Urinary bladder (tissue), 4 donors: ENCODE results near the gene WDFY4. TPM values are rescaled to one million over a fixed set of nuclear protein-coding genes. Genes with fewer than 3 reads are reported as not detected.
"Not testable (repeated sequence)": the region's sequence is repeated elsewhere in the genome, so short reads cannot be mapped to it uniquely, and the experiment has no call there.

Experiments used
- DNase-seq: peaks from one replicate; pipeline ENCODE4 v3.0.0-alpha.2; 2015; ENCODE audit errors: extremely low spot score
- H3K27ac ChIP-seq: one replicate; pipeline ENCODE4 v1.5.1; 2013; ENCODE audit warnings: low read depth, mild to moderate bottlenecking, moderate library complexity
- H3K36me3 ChIP-seq: one replicate; pipeline ENCODE4 v1.6.1; 2013; ENCODE audit warnings: mild to moderate bottlenecking, moderate library complexity; ENCODE audit not compliant: insufficient read depth
- H3K4me1 ChIP-seq: one replicate; pipeline ENCODE4 v1.6.1; 2013; ENCODE audit warnings: mild to moderate bottlenecking, moderate library complexity; ENCODE audit not compliant: insufficient read depth
- H3K4me3 ChIP-seq: one replicate; pipeline ENCODE4 v1.5.1; 2013; ENCODE audit warnings: low read depth, low read length
- WGBS: extraction: QIAGEN DNeasy Blood & Tissue Kit; methylation state at CpG from one replicate; pipeline ENCODE4 v1.1.7; 2013; 5-methylcytosine and 5-hydroxymethylcytosine counted together
- polyA plus RNA-seq: library from polyadenylated mRNA; stranded (reverse); fragments of 200-250 nt; gene quantifications from one replicate; pipeline ENCODE4 v1.2.3, GENCODE V29; 2013
- total RNA-seq: library from RNA; depleted of rRNA; stranded (reverse); fragments of >200 nt; gene quantifications from one replicate; pipeline ENCODE4 v1.2.3, GENCODE V29; 2014
- donor health status: healthy with polysubstance abuse.
- donor health status: healthy.

Gene WDFY4, protein sequence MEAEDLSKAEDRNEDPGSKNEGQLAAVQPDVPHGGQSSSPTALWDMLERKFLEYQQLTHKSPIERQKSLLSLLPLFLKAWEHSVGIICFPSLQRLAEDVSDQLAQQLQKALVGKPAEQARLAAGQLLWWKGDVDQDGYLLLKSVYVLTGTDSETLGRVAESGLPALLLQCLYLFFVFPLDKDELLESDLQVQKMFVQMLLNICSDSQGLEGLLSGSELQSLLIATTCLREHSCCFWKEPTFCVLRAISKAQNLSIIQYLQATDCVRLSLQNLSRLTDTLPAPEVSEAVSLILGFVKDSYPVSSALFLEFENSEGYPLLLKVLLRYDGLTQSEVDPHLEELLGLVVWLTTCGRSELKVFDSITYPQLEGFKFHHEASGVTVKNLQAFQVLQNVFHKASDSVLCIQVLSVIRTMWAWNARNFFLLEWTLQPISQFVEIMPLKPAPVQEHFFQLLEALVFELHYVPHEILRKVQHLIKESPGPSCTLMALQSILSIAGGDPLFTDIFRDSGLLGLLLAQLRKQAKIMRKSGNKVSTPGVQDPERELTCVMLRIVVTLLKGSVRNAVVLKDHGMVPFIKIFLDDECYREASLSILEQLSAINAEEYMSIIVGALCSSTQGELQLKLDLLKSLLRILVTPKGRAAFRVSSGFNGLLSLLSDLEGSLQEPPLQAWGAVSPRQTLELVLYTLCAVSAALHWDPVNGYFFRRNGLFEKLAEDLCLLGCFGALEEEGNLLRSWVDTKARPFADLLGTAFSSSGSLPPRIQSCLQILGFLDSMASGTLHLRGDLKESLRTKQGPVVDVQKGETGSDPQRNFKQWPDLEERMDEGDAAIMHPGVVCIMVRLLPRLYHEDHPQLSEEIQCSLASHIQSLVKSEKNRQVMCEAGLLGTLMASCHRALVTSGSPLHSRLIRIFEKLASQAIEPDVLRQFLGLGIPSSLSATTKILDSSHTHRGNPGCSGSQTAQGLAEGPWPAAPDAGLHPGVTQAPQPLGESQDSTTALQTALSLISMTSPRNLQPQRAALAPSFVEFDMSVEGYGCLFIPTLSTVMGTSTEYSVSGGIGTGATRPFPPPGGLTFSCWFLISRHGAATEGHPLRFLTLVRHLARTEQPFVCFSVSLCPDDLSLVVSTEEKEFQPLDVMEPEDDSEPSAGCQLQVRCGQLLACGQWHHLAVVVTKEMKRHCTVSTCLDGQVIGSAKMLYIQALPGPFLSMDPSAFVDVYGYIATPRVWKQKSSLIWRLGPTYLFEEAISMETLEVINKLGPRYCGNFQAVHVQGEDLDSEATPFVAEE (N-terminal part only)
- total RNA-seq (4.9 TPM), polyA plus RNA-seq (2.0 TPM)

DNA sequence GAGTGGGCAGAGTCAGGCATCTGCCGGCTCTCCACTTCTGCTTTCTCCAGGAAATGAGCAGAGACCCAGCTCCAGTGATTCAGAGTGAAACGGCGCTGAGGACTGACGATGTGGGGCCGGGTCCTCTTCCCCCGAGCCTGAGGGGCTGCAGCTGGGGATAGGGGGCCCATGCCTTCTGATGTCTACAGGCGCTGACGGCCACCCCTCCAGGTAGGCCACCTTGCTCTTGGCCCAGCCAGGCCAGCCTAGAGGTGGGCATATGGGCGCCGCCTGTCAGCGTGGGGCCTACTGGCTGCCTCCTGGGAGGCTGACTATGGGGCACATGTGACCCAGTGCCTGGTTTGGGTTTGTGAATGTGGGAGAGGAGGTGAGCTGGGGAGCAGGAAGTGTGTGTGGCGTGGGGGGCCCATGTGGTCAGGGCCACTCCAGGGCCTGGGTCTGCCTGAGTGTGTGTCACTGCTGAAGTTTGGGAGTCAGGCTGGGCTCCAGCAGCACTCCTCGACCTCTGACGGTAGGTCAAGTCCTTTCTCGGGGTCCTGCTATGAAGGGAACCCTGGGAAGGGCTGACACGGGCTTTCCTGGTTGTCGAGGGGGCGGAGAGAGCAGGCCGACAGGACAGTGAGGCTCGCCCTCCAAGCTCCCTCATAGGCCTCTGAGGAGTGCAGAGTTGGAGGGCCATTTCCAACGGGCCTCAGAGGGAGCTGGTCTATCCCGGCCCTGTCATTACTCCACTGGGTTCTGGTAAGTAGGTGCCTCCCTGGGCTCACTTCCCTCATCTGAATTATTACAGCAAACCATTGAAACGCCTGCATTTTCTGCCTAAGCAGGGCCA is at the start of gene WDFY4:
Gene WDFY4 (plus strand): TSS at position 82 of the 832 bp plus-strand sequence. CDS start 24,860 bp downstream, outside the sequence.
- H3K27ac ChIP-seq: no peak within 1 kb of the TSS
- H3K4me1 ChIP-seq: no peaks in the 10 kb centered on the region
- 86% methylated on average over 23 of the region's 23 CpGs for WGBS
- H3K36me3 ChIP-seq: no peaks in the 10 kb centered on the region
- DNase-seq: no peak
- H3K4me3 ChIP-seq: no peak within 1 kb of the TSS

DNA sequence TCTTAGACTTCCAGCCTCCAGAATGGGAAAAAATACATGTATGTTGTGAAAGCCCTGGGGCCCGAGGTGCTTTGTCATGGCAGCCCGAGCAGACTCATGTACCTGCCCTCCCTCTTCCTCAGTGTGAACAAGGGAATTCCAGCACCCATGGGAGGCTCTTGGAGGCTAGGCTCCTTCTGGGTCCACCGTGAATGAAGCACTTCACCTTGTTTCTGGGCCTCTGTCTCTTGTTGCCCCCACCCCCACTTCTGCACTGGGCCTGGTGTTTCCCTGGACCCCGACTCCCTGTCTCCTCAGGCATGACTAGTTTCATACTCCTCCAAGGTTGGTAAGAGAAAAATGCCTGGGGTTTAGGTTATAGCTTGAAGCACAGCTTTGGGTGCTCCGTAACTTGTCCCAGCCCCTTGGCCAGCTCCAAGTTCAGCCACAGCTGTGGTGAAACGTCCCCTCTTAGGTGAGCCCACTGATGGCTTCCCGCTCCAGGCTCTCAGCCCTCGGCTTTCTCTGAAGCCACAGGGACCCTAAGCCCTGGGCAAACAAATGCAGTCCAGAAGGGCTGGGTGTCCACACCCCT is 49.6 kb upstream of the WDFY4 start:
- Histone ChIP-seq H3K36me3 (no peaks in the 10 kb centered on the region), H3K4me3 (no peak overlapping the region), H3K4me1 (no peaks in the 10 kb centered on the region), H3K27ac (no peak overlapping the region)
- 81% methylated on average over 8 of the region's 8 CpGs for WGBS
- no peak for DNase-seq

DNA sequence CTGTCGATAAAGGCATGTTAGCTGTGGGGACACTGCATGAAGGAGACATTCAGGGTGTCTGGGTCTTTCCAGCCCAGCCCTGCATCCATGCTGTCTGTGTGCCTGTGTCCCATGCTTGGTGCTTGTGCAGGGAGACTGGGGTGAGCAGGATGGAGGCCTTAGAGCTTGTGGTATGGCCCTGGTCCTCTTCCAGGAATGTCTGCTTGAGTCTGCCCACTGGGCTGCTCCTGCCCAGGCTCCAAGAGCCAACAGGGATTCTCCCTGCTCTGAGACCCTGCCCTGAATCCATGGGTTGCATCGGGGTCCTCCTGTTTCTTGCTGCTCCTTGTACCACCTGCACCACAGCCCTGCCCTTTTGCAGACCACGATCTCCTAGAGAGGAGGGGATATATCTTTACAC is 48.4 kb upstream of the WDFY4 start:
- no peaks in the 10 kb centered on the region for H3K4me1 ChIP-seq
- DNase-seq: no peak
- 68% methylated on average over 3 of the region's 3 CpGs for WGBS
- no peak overlapping the region for H3K27ac ChIP-seq
- H3K4me3 ChIP-seq: no peak overlapping the region
- H3K36me3 ChIP-seq: no peaks in the 10 kb centered on the region

DNA sequence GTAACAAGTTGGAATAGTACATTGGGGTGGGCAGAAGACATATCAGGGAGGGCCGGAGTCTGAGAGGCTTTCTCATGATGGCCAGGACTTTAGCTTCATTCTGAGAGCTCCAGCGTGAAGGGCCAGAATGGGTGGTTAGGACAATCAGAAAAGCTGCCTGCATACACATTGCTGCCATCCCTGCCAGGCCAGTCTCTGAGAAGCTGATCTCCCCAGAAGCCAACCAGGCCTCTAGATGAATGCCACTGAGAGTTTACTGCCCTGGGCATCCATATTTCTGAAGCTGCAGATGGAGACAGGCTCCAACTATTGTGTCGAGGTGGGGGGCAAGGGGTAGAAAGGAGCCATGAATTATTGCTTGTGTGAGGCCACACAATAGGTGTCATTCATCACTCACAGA is 47.8 kb upstream of the WDFY4 start:
- no peaks in the 10 kb centered on the region for H3K36me3 ChIP-seq
- H3K27ac ChIP-seq: no peak overlapping the region
- no peak for DNase-seq
- no peaks in the 10 kb centered on the region for H3K4me1 ChIP-seq
- 89% methylated on average over 3 of the region's 3 CpGs for WGBS
- no peak overlapping the region for H3K4me3 ChIP-seq

DNA sequence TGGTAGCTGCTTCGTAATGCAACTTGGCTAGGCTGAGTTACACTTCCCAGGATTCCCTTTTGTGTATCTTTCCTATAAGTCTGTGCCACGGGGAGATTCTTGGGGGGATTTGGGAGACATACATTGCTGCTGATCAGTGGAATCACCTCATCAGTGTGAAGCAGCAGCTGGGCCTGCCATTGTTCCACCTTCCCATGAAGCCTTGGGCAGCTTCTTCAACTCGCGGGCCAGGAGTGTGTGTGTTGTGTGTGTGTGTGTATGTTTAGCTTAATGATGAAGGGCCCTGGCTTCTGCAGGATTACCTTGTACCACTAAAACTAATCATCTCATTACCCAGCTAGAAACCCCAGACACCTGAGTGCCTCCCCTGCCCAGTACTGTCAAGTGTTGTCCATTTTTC is 46.5 kb upstream of the WDFY4 start:
- no peak overlapping the region for H3K27ac ChIP-seq
- 87% methylated on average over 4 of the region's 4 CpGs for WGBS
- no peaks in the 10 kb centered on the region for H3K4me1 ChIP-seq
- no peak for DNase-seq
- H3K36me3 ChIP-seq: no peaks in the 10 kb centered on the region
- H3K4me3 ChIP-seq: no peak overlapping the region

DNA sequence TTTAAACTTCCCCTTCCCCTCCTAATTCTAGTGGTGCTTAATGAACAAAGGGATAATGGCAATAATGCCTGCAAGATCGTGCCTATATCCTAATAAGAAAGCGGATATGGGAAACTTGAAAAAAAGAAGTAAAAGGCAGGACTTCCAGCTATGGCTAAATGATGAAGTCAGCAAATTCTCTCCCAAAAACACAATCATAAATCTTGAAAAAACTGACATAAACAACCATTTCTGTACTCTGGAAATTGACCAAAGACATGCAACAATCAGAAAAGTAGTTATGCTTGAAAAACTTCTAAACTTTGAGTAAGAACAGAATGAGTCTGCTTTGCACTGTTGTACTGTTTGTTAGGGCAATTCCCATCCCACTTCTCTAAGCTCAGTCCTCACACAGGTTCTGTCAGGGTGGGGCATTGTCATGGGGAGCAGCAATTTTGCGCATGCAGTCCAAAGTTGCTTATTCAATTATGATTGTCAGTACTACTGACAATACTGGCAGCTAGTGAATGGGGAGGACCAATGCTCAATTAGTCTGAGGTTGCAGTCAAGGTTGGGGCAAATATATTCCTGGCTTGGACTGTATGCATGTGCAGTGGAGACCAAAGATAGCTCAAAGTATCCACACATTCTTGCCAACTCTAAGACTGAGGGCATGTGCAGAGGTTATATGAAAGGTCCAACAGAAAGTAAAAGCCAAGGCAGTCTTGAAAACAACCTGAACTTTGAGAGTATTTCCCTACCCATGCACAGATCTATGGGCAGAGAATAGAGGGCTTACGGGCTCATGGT is 45.7 kb upstream of the WDFY4 start:
- 78% methylated on average over 4 of the region's 4 CpGs for WGBS

DNA sequence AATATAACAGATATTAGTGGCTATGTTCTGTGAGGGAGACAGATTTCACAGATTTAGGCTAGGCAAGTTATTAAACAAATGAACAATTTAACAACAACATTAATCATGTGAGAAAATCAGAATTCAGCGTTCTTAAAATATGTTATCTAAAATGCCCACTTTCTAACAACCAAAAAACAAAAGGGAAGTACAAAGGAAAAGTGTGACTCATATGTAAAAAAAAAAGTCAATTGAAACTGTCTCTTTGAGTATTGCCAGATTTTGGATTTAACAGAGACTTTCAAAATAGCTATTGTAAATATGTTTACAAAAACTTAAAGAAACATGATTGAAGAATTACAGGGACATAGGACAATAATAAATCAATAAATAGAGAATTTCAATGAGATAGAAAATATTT is 45.0 kb upstream of the WDFY4 start:
- Histone ChIP-seq H3K36me3 (no peaks in the 10 kb centered on the region), H3K4me1 (no peaks in the 10 kb centered on the region), H3K27ac (no peak overlapping the region), H3K4me3 (no peak overlapping the region)
- WGBS: 70% methylated on average over 1 of the region's 1 CpG
- no peak for DNase-seq

More for the DNA sequence above, 45.7 kb upstream of the WDFY4 start:
- DNase-seq: no peak
- Histone ChIP-seq H3K36me3 (no peaks in the 10 kb centered on the region), H3K4me1 (no peaks in the 10 kb centered on the region), H3K27ac (no peak overlapping the region), H3K4me3 (no peak overlapping the region)

DNA sequence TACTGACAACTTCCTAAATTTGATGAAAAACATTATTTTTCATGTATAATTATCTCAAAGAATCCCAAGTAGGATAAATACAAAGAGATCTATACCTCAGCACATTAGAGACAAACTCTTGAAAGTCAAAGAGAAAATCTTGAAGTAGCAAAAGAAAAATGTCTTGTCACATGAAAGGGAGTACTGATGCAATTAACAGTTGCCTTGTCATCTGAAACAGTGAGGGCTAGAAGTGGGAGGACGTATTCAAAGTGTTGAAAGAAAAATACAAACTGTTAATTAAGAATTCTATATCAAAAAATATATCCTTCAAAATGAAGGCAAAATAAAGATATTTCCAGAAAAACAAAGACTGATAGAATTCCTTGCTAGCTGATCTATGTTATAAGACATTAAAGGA is 44.3 kb upstream of the WDFY4 start:
- Histone ChIP-seq H3K36me3 (no peaks in the 10 kb centered on the region), H3K27ac (no peak overlapping the region), H3K4me3 (no peak overlapping the region), H3K4me1 (no peaks in the 10 kb centered on the region)
- no peak for DNase-seq
- 73% methylated on average over 1 of the region's 1 CpG for WGBS

DNA sequence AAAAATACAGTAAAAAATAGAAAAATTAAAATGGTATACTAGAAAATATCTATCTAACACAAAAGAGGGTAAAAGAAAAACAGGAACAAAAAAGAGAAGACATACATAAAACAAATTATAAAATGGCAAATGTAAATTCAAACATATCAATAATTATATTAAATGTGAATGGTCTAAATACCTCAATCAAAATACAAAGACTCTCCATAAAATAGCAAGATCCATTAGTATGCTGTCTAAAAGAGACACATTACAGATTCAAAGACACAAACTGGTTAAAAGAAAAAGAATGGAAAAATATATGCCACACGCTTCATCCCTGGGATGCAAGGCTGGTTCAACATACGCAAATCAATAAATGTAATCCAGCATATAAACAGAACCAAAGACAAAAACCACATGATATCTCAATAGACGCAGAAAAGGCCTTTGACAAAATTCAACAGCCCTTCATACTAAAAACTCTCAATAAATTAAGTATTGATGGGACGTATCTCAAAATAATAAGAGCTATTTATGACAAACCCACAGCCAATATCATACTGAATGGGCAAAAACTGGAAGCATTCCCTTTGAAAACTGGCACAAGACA is 43.5 kb upstream of the WDFY4 start:
- not testable (repeated sequence) for H3K4me3 ChIP-seq, H3K27ac ChIP-seq, H3K4me1 ChIP-seq, H3K36me3 ChIP-seq, DNase-seq
- WGBS: 94% methylated on average over 4 of the region's 4 CpGs

DNA sequence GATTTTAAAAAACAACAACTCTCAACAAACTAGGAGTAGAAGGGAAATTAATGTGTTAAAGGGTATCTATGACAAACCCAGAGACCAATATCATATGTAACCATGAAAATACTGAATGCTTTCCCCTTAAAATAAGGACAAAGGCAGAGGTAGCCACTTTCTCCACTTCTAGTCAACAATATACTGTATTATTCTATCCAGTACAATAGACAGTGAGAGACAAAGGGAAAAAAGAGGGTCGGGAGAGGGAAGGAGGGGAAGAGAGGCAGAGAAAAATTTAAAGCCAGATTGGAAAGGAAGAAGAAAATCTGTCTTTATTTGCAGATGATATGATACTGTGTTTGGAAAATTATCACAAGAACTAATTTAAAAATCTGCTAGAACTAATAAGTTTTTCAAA is 39.1 kb upstream of the WDFY4 start:
- Histone ChIP-seq H3K4me1 (no peaks in the 10 kb centered on the region), H3K36me3 (no peaks in the 10 kb centered on the region), H3K27ac (no peak overlapping the region), H3K4me3 (no peak overlapping the region)
- DNase-seq: no peak
- 57% methylated on average over 1 of the region's 1 CpG for WGBS

DNA sequence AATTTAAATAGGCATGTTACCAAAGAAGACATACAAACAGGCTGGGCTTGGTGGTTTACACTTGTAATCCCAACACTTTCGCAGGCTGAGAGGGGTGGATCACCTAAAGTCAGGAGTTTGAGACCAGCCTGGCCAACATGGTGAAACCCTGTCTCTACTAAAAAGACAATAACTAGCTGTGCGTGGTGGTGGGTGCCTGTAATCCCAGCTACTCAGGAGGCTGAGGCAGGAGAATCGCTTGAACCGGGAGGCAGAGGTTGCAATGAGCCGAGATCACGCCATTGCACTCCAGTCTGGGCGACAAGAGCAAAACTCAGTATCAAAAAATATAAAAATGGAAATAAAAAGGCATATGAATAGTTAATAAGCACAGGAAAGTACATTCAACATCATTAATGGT is 37.6 kb upstream of the WDFY4 start:
- H3K36me3 ChIP-seq, H3K27ac ChIP-seq, DNase-seq, H3K4me3 ChIP-seq, H3K4me1 ChIP-seq: not testable (repeated sequence)
- 95% methylated on average over 7 of the region's 7 CpGs for WGBS
